GM12872 (cell line): ENCODE results near the gene SHISA9.

ENCODE experiments used
- TF ChIP-seq, protein P1 (sequence below): IDR thresholded peaks from 3 replicates; pipeline ENCODE4 v1.5.1; 2011; ENCODE audit warnings: low read depth, mild to moderate bottlenecking, low read length, moderate library complexity; ENCODE audit not compliant: insufficient read depth

Gene SHISA9

DNA sequence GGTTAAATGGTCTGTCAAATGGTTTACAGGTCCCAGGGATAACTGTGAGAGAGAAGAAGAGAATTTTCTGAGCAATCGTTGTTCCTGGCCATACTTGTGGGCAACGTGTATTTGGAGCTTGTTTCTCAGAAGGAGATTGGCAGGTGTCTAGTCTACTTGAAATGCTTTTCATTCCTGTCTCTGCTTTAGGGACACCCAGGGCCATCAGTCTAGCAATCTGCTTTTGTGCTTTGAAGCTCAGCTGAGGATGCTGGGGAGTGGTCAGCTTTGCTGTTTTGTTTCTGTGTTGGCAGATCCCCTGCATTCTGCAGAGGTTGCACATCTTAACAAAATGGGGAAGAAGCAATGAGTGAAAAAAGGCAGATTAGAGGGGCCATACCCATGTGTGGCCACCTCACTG is 193.7 kb downstream of the SHISA9 start:
- TF ChIP-seq, protein P1, sequence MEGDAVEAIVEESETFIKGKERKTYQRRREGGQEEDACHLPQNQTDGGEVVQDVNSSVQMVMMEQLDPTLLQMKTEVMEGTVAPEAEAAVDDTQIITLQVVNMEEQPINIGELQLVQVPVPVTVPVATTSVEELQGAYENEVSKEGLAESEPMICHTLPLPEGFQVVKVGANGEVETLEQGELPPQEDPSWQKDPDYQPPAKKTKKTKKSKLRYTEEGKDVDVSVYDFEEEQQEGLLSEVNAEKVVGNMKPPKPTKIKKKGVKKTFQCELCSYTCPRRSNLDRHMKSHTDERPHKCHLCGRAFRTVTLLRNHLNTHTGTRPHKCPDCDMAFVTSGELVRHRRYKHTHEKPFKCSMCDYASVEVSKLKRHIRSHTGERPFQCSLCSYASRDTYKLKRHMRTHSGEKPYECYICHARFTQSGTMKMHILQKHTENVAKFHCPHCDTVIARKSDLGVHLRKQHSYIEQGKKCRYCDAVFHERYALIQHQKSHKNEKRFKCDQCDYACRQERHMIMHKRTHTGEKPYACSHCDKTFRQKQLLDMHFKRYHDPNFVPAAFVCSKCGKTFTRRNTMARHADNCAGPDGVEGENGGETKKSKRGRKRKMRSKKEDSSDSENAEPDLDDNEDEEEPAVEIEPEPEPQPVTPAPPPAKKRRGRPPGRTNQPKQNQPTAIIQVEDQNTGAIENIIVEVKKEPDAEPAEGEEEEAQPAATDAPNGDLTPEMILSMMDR, result no peak

DNA sequence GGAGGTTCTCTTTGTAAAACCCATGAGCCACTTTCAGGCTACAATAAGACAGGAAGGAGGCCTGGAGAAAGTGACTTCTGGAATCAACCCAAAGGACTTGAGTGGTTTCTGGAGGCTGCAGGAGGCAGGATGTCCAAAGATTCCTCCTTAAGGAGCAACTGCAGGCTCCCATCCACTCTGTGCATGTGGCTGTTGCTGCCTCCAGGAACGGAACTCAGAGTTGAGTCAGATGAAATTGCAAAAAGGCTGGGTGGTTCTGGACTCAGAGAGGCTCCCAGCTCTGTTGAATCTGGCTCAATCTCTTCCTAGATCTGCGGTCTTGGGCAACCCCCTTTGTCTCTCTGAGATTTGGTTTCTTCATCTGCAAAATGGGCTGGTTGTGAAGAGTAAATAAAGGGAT is 197.1 kb downstream of the SHISA9 start:
- TF ChIP-seq, protein P1, result no peak

DNA sequence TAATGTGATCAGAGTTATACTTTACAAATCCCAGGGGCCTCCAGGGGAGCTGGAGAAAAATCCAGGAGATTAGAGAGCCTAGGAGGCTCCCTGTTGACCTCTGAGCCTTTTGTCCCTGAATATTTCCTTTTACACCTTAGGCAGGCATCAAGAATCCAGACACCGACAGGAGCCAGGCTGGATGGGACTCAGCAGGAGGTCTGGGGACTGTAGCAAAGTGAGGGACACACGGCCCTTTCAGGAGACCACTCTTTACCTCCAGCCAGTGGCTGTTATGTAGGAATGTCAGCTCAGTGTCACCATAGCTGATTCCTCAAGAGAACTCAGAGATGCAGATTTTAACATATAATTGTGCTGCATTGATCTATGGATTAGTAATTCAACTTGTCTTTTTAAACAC is 198.4 kb downstream of the SHISA9 start:
- TF ChIP-seq, protein P1, result no peak

DNA sequence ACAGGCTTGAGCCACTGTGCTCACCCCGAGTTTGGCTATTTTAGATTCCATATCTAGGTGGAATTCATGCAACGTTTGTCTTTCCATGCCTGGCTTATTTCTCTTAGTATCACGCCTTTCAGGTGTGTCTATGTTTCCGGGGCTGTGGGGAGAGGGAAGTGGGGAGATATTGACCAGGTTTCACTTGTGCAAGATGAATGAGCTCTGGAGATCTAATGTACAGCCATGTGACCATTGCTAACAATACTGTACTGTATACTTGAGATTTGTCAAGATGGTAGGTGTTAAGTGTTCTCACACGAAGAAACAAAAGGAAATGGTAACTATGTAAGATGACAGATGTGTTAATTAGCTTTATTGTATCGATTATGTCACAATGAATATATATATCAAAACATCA is 199.6 kb downstream of the SHISA9 start:
- TF ChIP-seq, protein P1, result no peak

DNA sequence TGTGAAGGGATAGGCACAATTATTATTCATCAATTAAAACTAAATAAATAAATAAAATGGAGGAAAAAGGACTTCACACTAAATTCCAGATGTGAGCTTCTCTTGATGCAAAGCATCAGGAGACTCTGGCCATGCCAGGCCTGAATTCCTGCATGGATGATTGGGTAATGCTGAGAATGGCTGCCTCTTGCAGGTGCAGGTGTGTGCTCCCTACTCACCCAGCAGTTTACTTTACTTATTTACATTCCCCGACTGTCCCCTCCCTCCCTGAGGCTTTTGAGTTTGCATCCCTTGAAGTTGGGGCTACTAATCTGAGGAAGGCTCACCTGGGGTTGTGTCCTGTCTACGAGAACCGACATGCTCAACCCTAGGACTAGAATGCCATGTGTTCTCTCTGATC is 200.4 kb downstream of the SHISA9 start:
- TF ChIP-seq, protein P1, result no peak

DNA sequence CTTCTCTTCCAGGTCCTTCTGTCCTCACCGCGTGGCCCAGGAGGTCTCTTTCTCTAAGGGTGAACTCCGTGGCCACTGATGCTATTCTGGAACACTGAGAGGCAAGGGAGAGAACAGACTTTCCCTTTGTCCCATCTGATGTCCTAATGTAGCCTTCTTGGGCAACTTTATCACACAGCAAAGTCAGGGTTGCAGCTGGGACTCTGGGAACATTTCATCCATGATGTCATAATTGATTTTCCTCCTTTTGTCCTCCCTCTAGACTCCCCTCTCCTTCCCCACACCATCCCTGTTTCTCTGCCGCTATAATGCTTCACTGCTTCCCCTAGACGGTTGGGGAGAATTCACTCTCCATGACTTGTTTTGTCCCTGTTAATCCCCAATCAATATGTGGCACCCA is 201.0 kb downstream of the SHISA9 start:
- TF ChIP-seq, protein P1, result no peak

DNA sequence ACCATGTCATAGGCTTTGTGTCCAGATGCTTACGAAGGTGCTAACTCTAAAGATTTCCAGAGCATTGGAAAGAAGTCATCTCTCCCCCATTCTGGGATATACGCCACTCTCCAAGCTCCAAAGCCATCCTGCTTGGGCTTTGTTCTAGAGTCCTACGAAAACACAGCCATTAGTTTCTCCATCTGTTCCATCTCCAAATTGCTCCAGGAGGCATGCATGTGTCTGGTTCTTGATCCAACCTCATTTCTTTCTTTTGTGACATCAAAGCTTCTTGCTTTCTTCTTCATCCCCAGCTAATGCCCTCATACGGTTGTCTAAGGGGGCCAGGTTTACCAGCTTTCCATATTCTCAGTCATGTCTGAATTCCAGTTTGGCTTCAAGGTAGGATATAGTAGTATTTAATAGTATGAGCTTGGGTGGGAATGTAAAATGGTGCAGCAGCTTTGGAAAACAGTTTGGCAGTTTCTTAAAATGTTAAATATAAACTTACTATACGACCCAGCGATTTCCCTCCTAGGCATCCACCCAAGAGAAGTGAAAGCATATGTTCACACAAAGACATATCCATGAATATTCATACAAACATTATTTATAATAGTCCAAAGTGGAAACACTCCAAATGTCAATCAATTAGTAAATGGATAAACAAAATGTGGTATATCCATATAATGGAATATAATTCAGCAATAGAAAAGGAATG is 202.6 kb downstream of the SHISA9 start:
- TF ChIP-seq, protein P1, result no peak
